Fibroblast of skin of right biceps (primary cell): ENCODE measurements around the gene THBS3.

ENCODE experiments used
- DNase-seq: peaks from one replicate; pipeline ENCODE4 v3.0.0-alpha.2; 2013

The THBS3 gene

GRCh38 chr1:155186794-155187455 lies 20.8 kb downstream of the THBS3 start:
- DNase-seq: no peak

GRCh38 chr1:155186067-155186793 lies 21.5 kb downstream of the THBS3 start:
- no peak for DNase-seq

- DNase-seq: no peak
Measured at GRCh38 chr1:155185783-155186066, 22.0 kb downstream of the THBS3 start.

GRCh38 chr1:155184835-155185782 lies 22.6 kb downstream of the THBS3 start:
- DNase-seq: no peak

- DNase-seq: no peak
Measured at GRCh38 chr1:155184351-155184811, 23.3 kb downstream of the THBS3 start.

- no peak for DNase-seq
Measured at GRCh38 chr1:155183775-155184221, 23.9 kb downstream of the THBS3 start.

GRCh38 chr1:155182052-155182550 lies 25.6 kb downstream of the THBS3 start:
- DNase-seq: no peak

- no peak for DNase-seq
Measured at GRCh38 chr1:155181371-155182051, 26.2 kb downstream of the THBS3 start.

- DNase-seq: no peak
Measured at GRCh38 chr1:155179112-155180031, 28.3 kb downstream of the THBS3 start.

- no peak for DNase-seq
Measured at GRCh38 chr1:155178441-155179111, 29.1 kb downstream of the THBS3 start.

GRCh38 chr1:155177918-155178281 lies 29.8 kb downstream of the THBS3 start:
- no peak for DNase-seq

- DNase-seq: no peak
Measured at GRCh38 chr1:155177192-155177917, 30.3 kb downstream of the THBS3 start.

GRCh38 chr1:155176544-155177071 lies 31.1 kb downstream of the THBS3 start:
- DNase-seq: peak; percentile 60

GRCh38 chr1:155175927-155176371 lies 31.7 kb downstream of the THBS3 start:
- no peak for DNase-seq

GRCh38 chr1:155175281-155175926 lies 32.3 kb downstream of the THBS3 start:
- no peak for DNase-seq

- peak; percentile 48 for DNase-seq
Measured at GRCh38 chr1:155174324-155175280, 33.1 kb downstream of the THBS3 start.

GRCh38 chr1:155173478-155174323 lies 34.0 kb downstream of the THBS3 start, which contains the start of gene TRIM46:
TSS of gene TRIM46 (plus strand) at chr1:155173849. CDS start at chr1:155173967, 118 bp downstream.
- DNase-seq: peak; percentile 81
